HG02938 (cell line): ENCODE data around the gene ARHGEF12.

Experiments used
- ATAC-seq: cut with Tn5 transposase; IDR thresholded peaks from one replicate; pipeline ENCODE4 v1.9.1; 2021; ENCODE audit warnings: mild to moderate bottlenecking, moderate library complexity; ENCODE audit not compliant: unreplicated experiment

The ARHGEF12 gene

GRCh38 chr11:120532832-120533196 lies 196.6 kb downstream of the ARHGEF12 start:
- no peak for ATAC-seq

- ATAC-seq, result no peak
These were observed 200.0 kb downstream of the ARHGEF12 start for GRCh38 chr11:120536091-120536796.

GRCh38 chr11:120536797-120537169 lies 200.6 kb downstream of the ARHGEF12 start:
- ATAC-seq, result no peak

GRCh38 chr11:120537996-120538395 lies 201.8 kb downstream of the ARHGEF12 start:
- ATAC-seq, result no peak

- ATAC-seq, result no peak
These were observed 202.5 kb downstream of the ARHGEF12 start for GRCh38 chr11:120538707-120539106.
